Measurements from ENCODE around the gene ALKBH3. TPM values are rescaled to one million over a fixed set of nuclear protein-coding genes. Genes with fewer than 3 reads are reported as not detected.

ALKBH3 gene
- total RNA-seq, 1 experiment from 2014 or later = 18.8 TPM

GRCh38 chr11:43925932-43926505, 45.4 kb downstream of the ALKBH3 start:
- no peak overlapping the region for H3K23ac ChIP-seq (ENCODE audit: insufficient read length, low read depth, low read length)
- no peak overlapping the region for H2BK120ac ChIP-seq (ENCODE audit: low read depth, low read length, poor library complexity, severe bottlenecking)
- H2BK15ac ChIP-seq (ENCODE audit: low read depth, low read length) = no peak overlapping the region
- H3K56ac ChIP-seq (ENCODE audit: insufficient read length, low read depth, low read length) = no peak overlapping the region
- no peak overlapping the region for H2AFZ ChIP-seq (ENCODE audit: low read length)
- no peak overlapping the region for H3K4me3 Mint-ChIP-seq
- no peak overlapping the region for H3K14ac ChIP-seq (ENCODE audit: insufficient read depth, low read length)
- TF ChIP-seq, protein P1, sequence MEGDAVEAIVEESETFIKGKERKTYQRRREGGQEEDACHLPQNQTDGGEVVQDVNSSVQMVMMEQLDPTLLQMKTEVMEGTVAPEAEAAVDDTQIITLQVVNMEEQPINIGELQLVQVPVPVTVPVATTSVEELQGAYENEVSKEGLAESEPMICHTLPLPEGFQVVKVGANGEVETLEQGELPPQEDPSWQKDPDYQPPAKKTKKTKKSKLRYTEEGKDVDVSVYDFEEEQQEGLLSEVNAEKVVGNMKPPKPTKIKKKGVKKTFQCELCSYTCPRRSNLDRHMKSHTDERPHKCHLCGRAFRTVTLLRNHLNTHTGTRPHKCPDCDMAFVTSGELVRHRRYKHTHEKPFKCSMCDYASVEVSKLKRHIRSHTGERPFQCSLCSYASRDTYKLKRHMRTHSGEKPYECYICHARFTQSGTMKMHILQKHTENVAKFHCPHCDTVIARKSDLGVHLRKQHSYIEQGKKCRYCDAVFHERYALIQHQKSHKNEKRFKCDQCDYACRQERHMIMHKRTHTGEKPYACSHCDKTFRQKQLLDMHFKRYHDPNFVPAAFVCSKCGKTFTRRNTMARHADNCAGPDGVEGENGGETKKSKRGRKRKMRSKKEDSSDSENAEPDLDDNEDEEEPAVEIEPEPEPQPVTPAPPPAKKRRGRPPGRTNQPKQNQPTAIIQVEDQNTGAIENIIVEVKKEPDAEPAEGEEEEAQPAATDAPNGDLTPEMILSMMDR (conservative IDR thresholded peaks at IDR 0.05) = no peak
- H3K9ac ChIP-seq (ENCODE audit: extremely low read depth, insufficient read length, low read length) = no peak overlapping the region
- H3K18ac ChIP-seq (ENCODE audit: insufficient read length, low read depth, low read length) = no peak overlapping the region
- no peaks in the 10 kb centered on the region for H3K9me3 ChIP-seq (ENCODE audit: control insufficient read depth, low read depth, low read length)
- peaks cover 31 to 59% of the 10 kb centered on the region in 2 experiments for H3K4me1 Mint-ChIP-seq
- H3K23me2 ChIP-seq (ENCODE audit: insufficient read length, low read depth, low read length, poor library complexity, severe bottlenecking) = no peaks in the 10 kb centered on the region
- no peak overlapping the region for H4K8ac ChIP-seq (replicated peaks; ENCODE audit: insufficient read length, low read depth, low read length)
- no peaks in the 10 kb centered on the region for H3K27me3 ChIP-seq (ENCODE audit: insufficient read depth, low read length)
- no peak overlapping the region for H2BK12ac ChIP-seq (ENCODE audit: insufficient read length, low read depth, low read length)
- no peaks in the 10 kb centered on the region for H3K9me3 Mint-ChIP-seq
- no peaks in the 10 kb centered on the region for H4K20me1 ChIP-seq (ENCODE audit: control insufficient read depth, insufficient read depth, insufficient read length)
- H2BK5ac ChIP-seq (ENCODE audit: insufficient read length, low read length) = no peak overlapping the region
- no peaks in the 10 kb centered on the region for H3K79me1 ChIP-seq (ENCODE audit: insufficient read depth, low read depth, low read length, poor library complexity, severe bottlenecking)
- no peaks in the 10 kb centered on the region for H3K36me3 Mint-ChIP-seq (ENCODE audit: insufficient read depth in 1 of 3, low read depth in 3 of 3)
- no peak overlapping the region for H3K4ac ChIP-seq (ENCODE audit: low read depth, low read length)
- H3K27ac Mint-ChIP-seq = no peak overlapping the region
- H3K4me1 ChIP-seq (ENCODE audit: insufficient read depth, low read length) = peaks cover 3% of the 10 kb centered on the region; the same call in 1 of the 2 replicates
- no peaks in the 10 kb centered on the region for H3K79me2 ChIP-seq (ENCODE audit: insufficient read depth, low read length)
- H2AK5ac ChIP-seq (ENCODE audit: insufficient read length, low read length) = no peak overlapping the region
- H2BK20ac ChIP-seq (ENCODE audit: low read depth, low read length, poor library complexity, severe bottlenecking) = no peak overlapping the region
- H4K5ac ChIP-seq (ENCODE audit: insufficient read length, low read depth, low read length) = no peak overlapping the region
- H3K27me3 Mint-ChIP-seq (ENCODE audit: low read depth) = no peaks in the 10 kb centered on the region
- no peak overlapping the region for H4K91ac ChIP-seq (ENCODE audit: insufficient read length, low read depth, low read length)
- H3T11ph ChIP-seq (ENCODE audit: low read length) = no peak overlapping the region
- WGBS (ENCODE audit: extremely low coverage, insufficient read length, low lambda C conversion rate) = no CpG with 5 or more reads among the region's 12 CpGs
- no peak for DNase-seq
- H3K4me2 ChIP-seq (ENCODE audit: insufficient read depth, insufficient read length, low read length) = no peak overlapping the region
- no peak overlapping the region for H3K27ac ChIP-seq (ENCODE audit: insufficient read length, low read depth, low read length)

Data from H9 (cell line).